Measurements from ENCODE around the gene REPS2. TPM values are rescaled to one million over a fixed set of nuclear protein-coding genes. Genes with fewer than 3 reads are reported as not detected.
A peak's percentile ranks its signal among the peaks of the same experiment; 100 is the strongest.

The REPS2 gene
- total RNA-seq, 1 experiment from 2014 or later = 0.04 TPM

GRCh38 chrX:17154001-17154400 is 207.5 kb downstream of the REPS2 start:
- DNase-seq (ENCODE audit: low spot score) = no peak
- no TSS peak for BruUV-seq (replicated peaks)

GRCh38 chrX:17160975-17161374 is 214.5 kb downstream of the REPS2 start:
- CTCF ChIA-PET = no interaction called here
- TF ChIP-seq EZH2 (IDR thresholded peaks at IDR 0.05; ENCODE audit: borderline replicate concordance, low read depth, low read length, poor library complexity, severe bottlenecking) (no peak), CTCF (conservative IDR thresholded peaks at IDR 0.05; ENCODE audit: low read depth, low read length) (peak; percentile 41)
- BruUV-seq (replicated peaks) = no TSS peak
- H3K27ac ChIP-seq (ENCODE audit: low read depth, low read length, poor library complexity, severe bottlenecking) = no peak overlapping the region
- no peak overlapping the region for H3K4me3 ChIP-seq (ENCODE audit: low read depth, low read length, poor library complexity, severe bottlenecking)
- no peaks in the 10 kb centered on the region for H3K4me1 ChIP-seq (ENCODE audit: insufficient read depth, low read length, poor library complexity, severe bottlenecking)
- H3K36me3 ChIP-seq (ENCODE audit: insufficient read depth, low read length, poor library complexity, severe bottlenecking) = no peaks in the 10 kb centered on the region
- H3K9me3 ChIP-seq (ENCODE audit: low read depth, low read length, poor library complexity, severe bottlenecking) = peaks cover 18% of the 10 kb centered on the region
- intact Hi-C loops (cut with micrococcal nuclease; ENCODE audit: unreplicated experiment) = no loop called here
- peak; percentile 4 for DNase-seq (ENCODE audit: low spot score)
- H3K27me3 ChIP-seq (replicated peaks; ENCODE audit: insufficient read depth, low read depth, low read length, poor library complexity) = no peaks in the 10 kb centered on the region
- POLR2A ChIA-PET (ENCODE audit: low non-redundant PET) = no interaction called here

More at GRCh38 chrX:17154001-17154400, 207.5 kb downstream of the REPS2 start:
- Histone ChIP-seq H3K36me3 (ENCODE audit: insufficient read depth, low read length, poor library complexity, severe bottlenecking) (no peaks in the 10 kb centered on the region), H3K27ac (ENCODE audit: low read depth, low read length, poor library complexity, severe bottlenecking) (no peak overlapping the region), H3K4me3 (ENCODE audit: low read depth, low read length, poor library complexity, severe bottlenecking) (no peak overlapping the region), H3K4me1 (ENCODE audit: insufficient read depth, low read length, poor library complexity, severe bottlenecking) (no peaks in the 10 kb centered on the region), H3K9me3 (ENCODE audit: low read depth, low read length, poor library complexity, severe bottlenecking) (no peaks in the 10 kb centered on the region), H3K27me3 (replicated peaks; ENCODE audit: insufficient read depth, low read depth, low read length, poor library complexity) (peaks cover 10% of the 10 kb centered on the region)
- TF ChIP-seq CTCF (conservative IDR thresholded peaks at IDR 0.05; ENCODE audit: low read depth, low read length) = no peak
- no peak for TF ChIP-seq EZH2 (IDR thresholded peaks at IDR 0.05; ENCODE audit: borderline replicate concordance, low read depth, low read length, poor library complexity, severe bottlenecking)
- intact Hi-C loops (cut with micrococcal nuclease; ENCODE audit: unreplicated experiment) = no loop called here
- ChIA-PET POLR2A (ENCODE audit: low non-redundant PET) (no interaction called here), CTCF (no interaction called here)

GRCh38 chrX:17161991-17162390 is 215.5 kb downstream of the REPS2 start:
- intact Hi-C loops (cut with micrococcal nuclease; ENCODE audit: unreplicated experiment) = no loop called here
- BruUV-seq (replicated peaks) = no TSS peak
- DNase-seq (ENCODE audit: low spot score) = no peak
- no peak overlapping the region for H3K4me3 ChIP-seq (ENCODE audit: low read depth, low read length, poor library complexity, severe bottlenecking)
- POLR2A ChIA-PET (ENCODE audit: low non-redundant PET) = no interaction called here
- TF ChIP-seq EZH2 (IDR thresholded peaks at IDR 0.05; ENCODE audit: borderline replicate concordance, low read depth, low read length, poor library complexity, severe bottlenecking) = no peak
- no peak for TF ChIP-seq CTCF (conservative IDR thresholded peaks at IDR 0.05; ENCODE audit: low read depth, low read length)
- H3K4me1 ChIP-seq (ENCODE audit: insufficient read depth, low read length, poor library complexity, severe bottlenecking) = no peaks in the 10 kb centered on the region
- H3K36me3 ChIP-seq (ENCODE audit: insufficient read depth, low read length, poor library complexity, severe bottlenecking) = no peaks in the 10 kb centered on the region
- H3K9me3 ChIP-seq (ENCODE audit: low read depth, low read length, poor library complexity, severe bottlenecking) = peaks cover 18% of the 10 kb centered on the region
- H3K27ac ChIP-seq (ENCODE audit: low read depth, low read length, poor library complexity, severe bottlenecking) = no peak overlapping the region
- CTCF ChIA-PET = no interaction called here
- no peaks in the 10 kb centered on the region for H3K27me3 ChIP-seq (replicated peaks; ENCODE audit: insufficient read depth, low read depth, low read length, poor library complexity)

All from A673 (cell line).